Activated CD8-positive, alpha-beta memory T cell treated with anti-CD3 and anti-CD28 coated beads for 36 hours (primary cell): Measurements from ENCODE around the gene ACBD5. TPM values are rescaled to one million over a fixed set of nuclear protein-coding genes. Genes with fewer than 3 reads are reported as not detected.
"Not testable (repeated sequence)": the region's sequence is repeated elsewhere in the genome, so short reads cannot be mapped to it uniquely, and the experiment has no call there.

Source experiments
- CTCF ChIA-PET: fragments of 350-600 bp; sonication (Branson Sonifier 250); formaldehyde crosslinking; loops from one replicate; lab custom pipeline; 2021; ENCODE audit warnings: antibody characterized with exemption; lab: Charles Lee
- POLR2A ChIA-PET: fragments of 350-600 bp; sonication (Branson Sonifier 250); formaldehyde crosslinking; loops from one replicate; lab custom pipeline; 2021; ENCODE audit warnings: antibody characterized with exemption; lab: Charles Lee
- total RNA-seq, 2 experiments: library from RNA; stranded (reverse); gene quantifications; one replicate each; pipeline ENCODE4 v1.2.3, GENCODE V29; 2021

Gene ACBD5
- 10 to 100 TPM; 19.5 to 23.0 TPM for total RNA-seq

DNA sequence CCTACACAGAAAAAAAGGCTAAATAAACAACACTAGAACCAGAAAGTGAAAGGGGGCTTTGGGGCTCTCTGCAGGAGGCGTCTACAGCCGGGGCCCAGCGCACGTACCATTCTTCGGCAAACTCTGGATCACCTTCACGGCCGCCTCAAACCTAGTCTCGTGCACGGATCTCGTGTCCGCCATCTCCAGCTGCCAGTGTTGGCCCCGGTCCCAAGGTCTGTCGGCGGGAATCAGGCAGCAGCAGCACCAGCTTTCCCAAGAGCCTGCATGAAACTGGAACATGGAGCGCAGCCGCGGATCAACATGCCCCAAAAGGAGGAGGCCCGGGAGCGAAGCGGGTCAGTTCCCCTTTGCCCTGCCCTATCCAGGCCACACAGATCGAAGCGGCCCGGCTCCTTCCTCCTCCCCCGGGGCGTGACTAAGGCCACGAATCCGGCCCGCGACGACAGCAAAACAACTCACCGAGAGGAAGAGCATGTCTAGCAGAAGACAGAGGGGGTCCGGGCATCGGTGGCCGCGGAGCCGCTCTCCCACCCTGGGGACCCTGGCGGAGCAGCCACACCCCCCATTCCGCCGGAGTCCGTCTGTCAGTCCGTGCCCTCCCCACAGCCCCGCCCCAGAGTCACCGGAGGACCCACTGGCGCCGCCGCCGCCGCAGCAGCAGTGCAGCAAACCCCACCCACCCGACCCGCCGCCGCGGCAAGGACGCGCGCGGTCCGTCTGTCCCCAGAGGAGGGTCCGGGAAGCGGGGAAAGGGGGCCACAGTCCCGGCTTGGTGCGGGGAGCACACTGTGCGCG is at the start of gene ACBD5:
TSS of gene ACBD5 (minus strand) at position 586 of the 798 bp plus-strand sequence. CDS start at position 477, 109 bp downstream.
- CTCF ChIA-PET = interaction anchor here (1.2 to 1.3 kb wide), 2 partner anchors 12 to 17 kb away, joined by 3 to 5 read pairs; no protein-coding TSS in a partner anchor
- POLR2A ChIA-PET = interaction anchor here (0.5 to 1.2 kb wide), 5 partner anchors 13 to 535 kb away, joined by 3 to 5 read pairs (median 4); partner anchors contain the start of gene MASTL

DNA sequence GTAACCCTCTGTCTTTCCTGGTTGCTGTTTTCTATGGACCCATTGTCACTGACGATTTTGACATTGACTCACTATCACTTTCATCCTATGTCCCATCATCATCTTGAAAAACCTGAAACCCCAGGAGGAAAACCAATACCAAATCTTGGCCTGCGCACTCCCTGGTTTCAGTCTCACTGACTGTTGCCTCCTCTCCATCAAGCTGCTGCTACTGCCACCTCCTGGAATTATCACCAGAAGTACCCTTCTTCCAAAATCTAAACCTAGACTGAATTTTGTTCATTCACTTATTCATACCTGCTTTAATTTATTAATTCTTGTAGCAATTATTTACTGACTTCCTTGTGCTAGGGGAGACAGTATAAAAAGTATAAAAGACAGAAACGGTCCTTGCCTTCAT is 44.5 kb upstream of the ACBD5 start:
- ChIA-PET POLR2A (no interaction called here), CTCF (no interaction called here)

GRCh38 chr10:27276581-27276980 is 36.0 kb upstream of the ACBD5 start:
- ChIA-PET POLR2A (no interaction called here), CTCF (no interaction called here)

DNA sequence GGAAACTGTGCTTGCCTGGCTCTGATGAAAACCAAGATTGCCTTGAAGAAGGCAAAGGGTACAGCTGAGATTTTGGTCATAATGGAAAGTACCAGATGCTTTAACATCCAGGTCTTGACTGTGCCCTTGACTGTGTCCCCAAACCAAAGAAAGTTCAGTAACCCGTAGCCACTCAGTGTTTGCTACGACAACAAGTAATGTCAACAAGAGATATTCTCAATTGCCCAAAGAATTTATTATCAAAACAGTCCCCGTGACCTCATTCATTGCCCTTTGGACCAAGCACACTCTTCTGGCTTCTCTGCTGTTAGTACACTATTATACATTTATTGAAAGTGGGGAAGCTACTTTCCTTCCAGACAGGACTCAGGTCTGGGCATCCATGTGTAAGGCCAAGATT is 25.4 kb upstream of the ACBD5 start:
- CTCF ChIA-PET, POLR2A ChIA-PET: not testable (repeated sequence)

DNA sequence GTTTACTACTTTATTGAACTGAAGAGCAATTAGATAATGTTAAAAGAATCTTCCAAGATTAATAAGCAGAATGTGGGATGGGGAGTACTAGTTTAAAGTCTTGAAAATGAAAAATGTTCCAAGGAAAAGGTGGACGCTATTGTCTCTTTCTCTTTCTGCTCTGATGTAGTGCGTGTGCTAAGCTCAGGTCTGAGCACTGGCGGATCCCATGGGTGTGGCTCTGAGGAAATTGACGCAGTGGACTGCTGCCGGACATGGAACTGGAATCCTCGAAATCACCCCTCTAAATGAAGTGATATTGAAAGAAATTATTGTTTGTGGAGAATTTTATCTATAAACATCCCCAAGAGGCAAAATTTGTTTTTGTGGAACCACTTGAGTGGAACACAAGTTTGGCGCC is 22.2 kb upstream of the ACBD5 start:
- POLR2A ChIA-PET = interaction anchor here (0.7 kb wide), 1 partner anchor 21 kb away, joined by 4 read pairs; no protein-coding TSS in a partner anchor
- CTCF ChIA-PET = not testable (repeated sequence)

DNA sequence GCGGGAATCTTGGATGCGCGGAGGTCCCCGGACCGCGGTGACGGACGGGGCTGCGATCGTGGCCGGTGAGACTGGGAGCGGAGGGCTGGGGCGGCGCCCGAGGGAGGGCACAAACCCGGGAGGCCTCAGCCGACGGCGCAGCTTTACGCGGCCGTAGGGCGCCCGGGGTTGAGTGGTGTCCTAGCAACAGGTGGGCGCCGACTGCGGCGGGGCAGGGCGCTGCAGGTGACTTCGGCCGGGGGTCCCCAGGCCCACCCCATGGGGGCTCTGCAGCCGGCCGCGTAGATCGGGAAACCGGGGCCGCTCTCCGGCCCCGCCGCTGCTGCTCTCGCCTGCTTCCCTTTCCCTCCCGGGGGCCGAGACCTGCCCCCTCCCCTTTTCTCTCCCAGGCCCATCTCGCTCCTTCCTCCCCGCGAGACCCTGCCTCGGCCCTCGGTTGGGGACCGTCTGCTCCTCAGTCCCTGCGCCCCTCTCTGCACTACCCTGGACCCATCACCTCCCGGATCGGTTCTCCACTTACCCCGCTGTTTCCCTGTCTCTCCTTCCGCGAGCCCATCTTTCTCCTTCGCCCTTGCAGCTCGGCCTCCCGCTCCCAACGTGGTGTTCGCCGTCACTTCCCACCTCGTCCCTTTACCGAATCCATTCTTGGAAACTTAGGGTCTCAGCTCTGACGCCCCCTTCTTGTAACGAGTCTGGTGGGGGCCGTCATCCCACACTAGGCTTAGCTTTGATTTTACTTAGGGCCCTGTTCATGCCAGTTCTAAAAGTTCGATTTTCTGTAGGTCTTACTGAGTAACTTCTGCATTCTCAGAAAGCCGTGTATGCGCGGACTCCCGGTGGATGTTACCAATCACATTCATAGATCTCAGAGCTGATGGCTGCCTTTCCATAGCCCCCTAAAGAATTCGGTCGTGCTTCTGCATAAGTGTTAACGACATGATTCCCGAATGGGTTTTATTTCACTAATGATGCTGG is 18.5 kb upstream of the ACBD5 start:
- ChIA-PET POLR2A (no interaction called here), CTCF (interaction anchor here (0.7 to 1.1 kb wide), 2 partner anchors 34 to 229 kb away, joined by 3 to 4 read pairs; no protein-coding TSS in a partner anchor)

- CTCF ChIA-PET = no interaction called here
- POLR2A ChIA-PET = no interaction called here
These were observed 17.9 kb upstream of the ACBD5 start for GRCh38 chr10:27258492-27258837.

GRCh38 chr10:27256299-27257189 is 15.9 kb upstream of the ACBD5 start:
- ChIA-PET CTCF (interaction anchor here (0.9 to 1.2 kb wide), 2 partner anchors 8 to 15 kb away, joined by 4 to 6 read pairs; no protein-coding TSS in a partner anchor), POLR2A (interaction anchor here (0.6 to 1.5 kb wide), 3 partner anchors 14 to 23 kb away, joined by 5 read pairs; no protein-coding TSS in a partner anchor)

DNA sequence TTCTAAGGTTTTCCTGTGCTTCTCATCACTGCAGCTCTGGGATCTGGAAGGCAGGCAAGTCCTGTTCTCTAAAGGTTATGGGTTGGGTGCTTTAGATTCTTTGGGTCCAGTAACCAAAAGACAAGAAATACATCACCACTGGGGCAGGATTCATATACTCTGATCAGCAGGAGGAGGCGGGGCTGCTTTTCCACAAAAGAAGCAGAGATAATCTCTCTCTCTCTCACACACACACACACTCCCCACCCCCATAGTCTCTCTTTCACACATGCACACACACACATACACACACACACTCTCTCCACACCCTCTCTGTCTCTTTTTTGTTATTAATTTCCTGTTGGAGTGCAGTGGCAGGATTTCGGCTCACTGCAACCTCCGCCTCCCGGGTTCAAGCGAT is 13.0 kb upstream of the ACBD5 start:
- POLR2A ChIA-PET = interaction anchor here (0.6 to 1.9 kb wide), 2 partner anchors 11 to 380 kb away, joined by 11 to 22 read pairs; no protein-coding TSS in a partner anchor
- CTCF ChIA-PET = interaction anchor here (0.6 kb wide), 1 partner anchor 30 kb away, joined by 3 read pairs; no protein-coding TSS in a partner anchor

GRCh38 chr10:27252267-27253000 is 11.8 kb upstream of the ACBD5 start:
- POLR2A ChIA-PET = interaction anchor here (1.9 kb wide), 1 partner anchor 10 kb away, joined by 22 read pairs; no protein-coding TSS in a partner anchor
- CTCF ChIA-PET = interaction anchor here (0.7 to 1.5 kb wide), 6 partner anchors 9 to 1162 kb away, joined by 3 to 7 read pairs (median 4); partner anchors contain the start of genes ACBD5 and YME1L1

- POLR2A ChIA-PET = interaction anchor here (1.9 kb wide), 1 partner anchor 9 kb away, joined by 22 read pairs; no protein-coding TSS in a partner anchor
- CTCF ChIA-PET = interaction anchor here (1.1 to 1.5 kb wide), 4 partner anchors 8 to 28 kb away, joined by 3 to 7 read pairs (median 5); partner anchors contain the start of gene ACBD5
These were observed 11.0 kb upstream of the ACBD5 start for GRCh38 chr10:27251554-27251953.

DNA sequence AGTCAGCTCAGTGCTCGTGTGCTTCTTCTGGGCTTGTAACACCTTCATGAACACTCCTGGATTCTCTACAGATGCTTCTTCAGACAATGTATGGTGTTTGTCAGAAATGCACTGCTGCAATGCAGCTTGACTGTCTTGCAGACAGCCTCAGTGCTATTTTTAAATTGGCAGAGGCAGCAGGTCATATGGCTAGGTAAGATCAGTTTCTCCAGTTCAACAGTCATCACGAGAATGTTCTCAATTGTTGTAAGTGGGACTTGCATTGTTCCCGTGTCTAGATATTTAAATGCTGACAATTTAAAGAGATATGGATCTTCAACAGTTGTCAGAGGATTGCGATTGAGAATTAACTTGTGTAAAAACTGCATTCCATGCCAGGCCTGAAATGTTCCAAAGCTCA is 7.6 kb upstream of the ACBD5 start:
- ChIA-PET CTCF (interaction anchor here (1.0 kb wide), 1 partner anchor 94 kb away, joined by 4 read pairs; the partner anchor contains the start of gene YME1L1), POLR2A (no interaction called here)

- CTCF ChIA-PET = no interaction called here
- POLR2A ChIA-PET = no interaction called here
These were observed 6.8 kb upstream of the ACBD5 start for GRCh38 chr10:27247441-27247840.

DNA sequence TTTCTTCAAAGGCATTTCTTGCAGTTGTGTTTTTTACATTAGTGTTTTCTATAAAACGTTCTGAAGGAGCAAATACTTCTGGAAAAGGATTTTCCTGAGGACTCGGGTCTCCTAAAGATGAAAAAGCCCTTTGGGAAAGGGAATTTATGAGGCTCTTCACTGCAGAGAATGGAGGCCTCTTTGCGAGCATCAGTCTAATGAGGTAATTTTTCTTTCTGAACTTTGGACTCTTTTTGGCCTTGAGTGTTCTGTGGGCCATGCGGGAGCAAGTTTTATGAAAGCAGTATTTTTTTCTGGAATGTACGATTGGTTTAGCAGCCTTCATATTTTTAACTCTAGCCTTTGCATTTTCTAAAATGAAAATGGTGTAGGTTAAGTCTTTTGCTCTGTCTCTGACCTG is 6.4 kb upstream of the ACBD5 start:
- POLR2A ChIA-PET = no interaction called here
- CTCF ChIA-PET = no interaction called here

DNA sequence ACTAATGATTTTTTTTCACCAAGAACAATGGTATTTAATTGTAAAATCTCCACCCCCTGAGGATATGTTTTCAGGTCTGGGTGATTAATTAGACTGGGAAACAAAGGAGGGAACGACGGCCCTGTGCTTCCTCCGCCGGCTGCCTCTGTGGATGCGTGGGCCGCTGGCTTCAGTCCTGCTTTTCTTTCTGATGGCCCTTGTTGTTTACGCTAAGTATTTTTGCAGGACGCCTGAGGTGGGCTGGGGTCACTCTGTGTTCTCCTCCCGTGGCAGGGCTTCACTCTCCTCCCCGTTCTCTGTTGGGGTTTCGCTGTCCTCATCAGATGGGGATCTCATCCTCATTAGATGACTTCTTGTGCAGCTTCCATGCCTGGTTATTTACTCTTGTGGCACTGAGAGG is 5.2 kb upstream of the ACBD5 start:
- ChIA-PET CTCF (no interaction called here), POLR2A (no interaction called here)

GRCh38 chr10:27244976-27245375 is 4.4 kb upstream of the ACBD5 start:
- POLR2A ChIA-PET = no interaction called here
- CTCF ChIA-PET = no interaction called here

DNA sequence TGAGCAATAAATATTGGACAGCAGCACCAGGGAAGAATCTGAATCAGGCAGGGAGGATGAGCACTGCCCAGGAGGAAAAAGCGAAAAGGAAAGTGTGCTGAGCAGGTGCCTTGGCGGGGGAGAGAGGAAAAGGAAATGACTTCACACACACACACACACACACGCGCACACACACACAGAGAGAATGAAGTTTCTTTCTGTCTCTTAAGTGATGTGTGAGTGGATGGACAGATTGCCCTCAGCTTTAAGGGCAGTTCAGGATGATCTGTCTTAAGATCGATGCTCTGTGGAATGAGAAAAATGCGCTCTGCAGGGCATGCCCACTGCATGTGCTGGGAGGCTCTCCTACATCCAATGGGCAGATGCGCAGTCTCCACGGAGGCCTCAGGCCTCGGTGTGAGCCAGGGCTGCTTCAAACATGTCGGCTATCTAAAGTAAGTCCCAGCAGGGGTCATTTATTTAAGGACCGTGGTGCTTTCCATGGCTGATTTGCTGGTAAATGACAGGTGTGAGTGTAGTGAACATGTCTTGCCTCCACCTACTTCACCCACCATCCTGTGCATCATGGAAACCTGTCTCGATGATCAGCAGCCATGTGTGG is 2.5 kb upstream of the ACBD5 start:
- ChIA-PET POLR2A (interaction anchor here (0.7 to 2.8 kb wide), 4 partner anchors 10 to 90 kb away, joined by 5 to 22 read pairs (median 14); partner anchors contain the start of genes MASTL and YME1L1), CTCF (interaction anchor here (1.2 to 1.3 kb wide), 2 partner anchors 9 kb away, joined by 3 to 7 read pairs; no protein-coding TSS in a partner anchor)
